ENCODE data around the gene UBE2I.

The UBE2I gene

DNA sequence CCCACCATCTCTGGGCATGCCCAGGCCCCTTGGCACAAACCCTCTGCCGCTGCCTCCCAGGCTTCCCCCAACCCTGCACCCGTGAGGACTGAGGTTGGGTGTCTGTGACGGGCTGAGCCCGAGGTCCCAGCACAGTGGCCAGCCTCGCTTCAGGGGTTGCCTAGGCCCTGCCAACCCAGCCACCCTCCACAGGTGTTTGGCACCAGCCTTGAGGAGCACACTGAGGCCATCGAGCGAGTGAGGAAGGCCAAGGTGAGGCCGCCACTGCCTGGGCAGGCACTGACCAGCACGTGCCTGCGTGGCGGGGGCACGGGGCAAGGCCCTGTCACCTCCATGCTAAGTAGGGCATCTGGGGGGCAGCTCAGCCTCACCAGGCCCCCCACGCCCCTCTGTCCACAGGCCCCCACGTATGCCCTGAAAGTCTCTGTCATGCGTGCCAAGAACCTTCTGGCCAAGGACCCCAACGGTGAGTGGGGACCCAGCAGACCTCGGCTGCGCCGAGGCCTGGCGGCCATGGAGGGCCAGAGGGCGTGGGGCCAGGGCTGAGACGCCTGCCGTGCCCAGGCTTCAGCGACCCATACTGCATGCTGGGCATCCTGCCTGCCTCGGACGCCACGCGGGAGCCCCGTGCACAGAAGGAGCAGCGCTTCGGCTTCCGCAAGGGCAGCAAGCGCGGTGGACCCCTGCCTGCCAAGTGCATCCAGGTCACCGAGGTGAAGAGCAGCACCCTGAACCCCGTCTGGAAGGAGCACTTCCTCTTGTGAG lies 31.5 kb downstream of the UBE2I start:
- H3K27ac ChIP-seq, result no peak overlapping the region
- no peak for TF ChIP-seq ZFX (IDR thresholded peaks at IDR 0.05; ENCODE audit: borderline replicate concordance)
- TF ChIP-seq, protein P1, sequence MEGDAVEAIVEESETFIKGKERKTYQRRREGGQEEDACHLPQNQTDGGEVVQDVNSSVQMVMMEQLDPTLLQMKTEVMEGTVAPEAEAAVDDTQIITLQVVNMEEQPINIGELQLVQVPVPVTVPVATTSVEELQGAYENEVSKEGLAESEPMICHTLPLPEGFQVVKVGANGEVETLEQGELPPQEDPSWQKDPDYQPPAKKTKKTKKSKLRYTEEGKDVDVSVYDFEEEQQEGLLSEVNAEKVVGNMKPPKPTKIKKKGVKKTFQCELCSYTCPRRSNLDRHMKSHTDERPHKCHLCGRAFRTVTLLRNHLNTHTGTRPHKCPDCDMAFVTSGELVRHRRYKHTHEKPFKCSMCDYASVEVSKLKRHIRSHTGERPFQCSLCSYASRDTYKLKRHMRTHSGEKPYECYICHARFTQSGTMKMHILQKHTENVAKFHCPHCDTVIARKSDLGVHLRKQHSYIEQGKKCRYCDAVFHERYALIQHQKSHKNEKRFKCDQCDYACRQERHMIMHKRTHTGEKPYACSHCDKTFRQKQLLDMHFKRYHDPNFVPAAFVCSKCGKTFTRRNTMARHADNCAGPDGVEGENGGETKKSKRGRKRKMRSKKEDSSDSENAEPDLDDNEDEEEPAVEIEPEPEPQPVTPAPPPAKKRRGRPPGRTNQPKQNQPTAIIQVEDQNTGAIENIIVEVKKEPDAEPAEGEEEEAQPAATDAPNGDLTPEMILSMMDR (IDR thresholded peaks at IDR 0.05), result no peak

DNA sequence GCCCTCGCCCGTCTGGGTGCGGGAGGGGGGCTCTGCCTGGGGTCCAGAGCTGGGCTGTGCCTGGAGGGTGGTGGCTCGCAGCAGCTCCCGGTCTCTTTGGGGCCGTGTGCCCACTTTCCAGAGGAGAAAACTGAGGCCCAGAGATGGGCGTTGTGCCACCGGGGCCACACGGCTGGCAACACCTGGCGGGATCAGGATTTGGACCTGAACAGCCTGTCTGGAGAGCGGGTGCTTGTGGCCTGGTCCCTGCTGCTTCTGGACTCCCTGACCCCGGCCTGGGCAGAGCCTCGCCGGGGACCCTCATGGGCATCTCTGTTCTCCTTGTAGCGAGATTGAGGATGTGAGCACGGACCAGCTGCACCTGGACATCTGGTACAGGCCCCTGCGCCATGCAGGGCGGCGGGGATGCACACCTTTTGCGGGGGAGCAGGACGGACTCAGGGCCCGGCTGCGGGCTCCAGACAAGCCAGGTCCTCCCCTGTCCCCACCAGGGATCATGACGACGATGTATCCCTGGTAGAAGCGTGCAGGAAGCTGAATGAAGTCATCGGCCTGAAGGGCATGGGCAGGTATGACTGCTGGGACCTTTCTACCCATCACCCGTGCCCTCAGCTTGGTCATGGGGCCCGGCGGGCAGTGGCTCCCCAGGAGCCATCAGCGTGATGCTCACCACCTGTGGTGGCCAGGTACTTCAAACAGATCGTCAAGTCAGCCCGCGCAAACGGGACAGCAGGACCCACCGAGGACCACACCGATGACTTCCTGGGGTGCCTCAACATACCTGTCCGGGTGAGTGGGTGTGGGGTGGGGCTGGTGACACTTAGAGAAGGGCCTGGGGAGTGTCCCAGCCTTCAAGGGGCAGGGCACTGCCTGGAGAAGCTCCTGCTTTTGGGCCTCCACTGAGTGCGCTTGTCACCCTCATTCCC lies 32.3 kb downstream of the UBE2I start:
- TF ChIP-seq, protein P1 (IDR thresholded peaks at IDR 0.05), result no peak
- TF ChIP-seq ZFX (IDR thresholded peaks at IDR 0.05; ENCODE audit: borderline replicate concordance), result no peak
- H3K27ac ChIP-seq, result no peak overlapping the region

DNA sequence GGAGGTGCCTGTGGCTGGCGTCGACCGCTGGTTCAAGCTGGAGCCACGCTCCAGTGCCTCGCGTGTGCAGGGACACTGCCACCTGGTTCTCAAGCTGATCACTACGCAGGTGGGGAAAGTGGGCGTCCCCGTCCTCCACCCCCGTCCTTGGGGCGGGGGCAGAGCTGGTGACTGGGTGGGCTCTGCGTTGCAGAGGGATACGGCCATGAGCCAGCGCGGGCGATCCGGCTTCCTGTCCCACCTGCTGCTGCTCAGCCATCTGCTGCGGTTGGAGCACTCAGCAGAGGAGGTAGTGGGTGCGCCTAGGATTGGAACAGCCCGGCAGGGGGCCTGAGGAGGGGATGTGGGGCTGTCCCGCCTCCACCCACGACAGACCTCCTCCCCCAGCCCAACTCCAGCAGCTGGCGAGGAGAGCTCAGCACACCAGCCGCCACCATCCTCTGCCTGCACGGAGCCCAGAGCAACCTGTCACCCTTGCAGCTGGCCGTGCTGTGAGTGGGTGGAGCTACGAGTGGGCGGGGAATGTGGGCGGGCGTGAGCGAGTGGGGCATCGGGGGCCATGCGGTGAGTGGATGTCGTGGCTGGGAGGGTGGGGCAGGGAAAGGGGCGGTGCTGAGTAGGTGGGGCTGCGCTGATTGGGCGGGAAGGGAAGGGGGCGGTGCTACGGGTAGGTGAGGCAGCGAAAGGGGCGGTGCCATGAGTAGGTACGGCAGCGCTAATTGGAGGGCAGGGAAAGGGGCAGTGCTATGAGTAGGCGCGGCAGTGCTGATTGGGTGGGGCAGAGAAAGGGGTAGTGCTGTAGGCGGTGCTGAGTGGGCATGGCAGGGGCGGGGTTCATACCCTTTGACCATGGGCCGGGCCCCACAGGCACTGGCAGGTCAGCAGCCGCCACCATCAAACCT lies 33.3 kb downstream of the UBE2I start:
- no peak for TF ChIP-seq ZFX (IDR thresholded peaks at IDR 0.05; ENCODE audit: borderline replicate concordance)
- TF ChIP-seq, protein P1 (IDR thresholded peaks at IDR 0.05), result peak; percentile 23
- peak overlapping the region; percentile 46 for H3K27ac ChIP-seq

DNA sequence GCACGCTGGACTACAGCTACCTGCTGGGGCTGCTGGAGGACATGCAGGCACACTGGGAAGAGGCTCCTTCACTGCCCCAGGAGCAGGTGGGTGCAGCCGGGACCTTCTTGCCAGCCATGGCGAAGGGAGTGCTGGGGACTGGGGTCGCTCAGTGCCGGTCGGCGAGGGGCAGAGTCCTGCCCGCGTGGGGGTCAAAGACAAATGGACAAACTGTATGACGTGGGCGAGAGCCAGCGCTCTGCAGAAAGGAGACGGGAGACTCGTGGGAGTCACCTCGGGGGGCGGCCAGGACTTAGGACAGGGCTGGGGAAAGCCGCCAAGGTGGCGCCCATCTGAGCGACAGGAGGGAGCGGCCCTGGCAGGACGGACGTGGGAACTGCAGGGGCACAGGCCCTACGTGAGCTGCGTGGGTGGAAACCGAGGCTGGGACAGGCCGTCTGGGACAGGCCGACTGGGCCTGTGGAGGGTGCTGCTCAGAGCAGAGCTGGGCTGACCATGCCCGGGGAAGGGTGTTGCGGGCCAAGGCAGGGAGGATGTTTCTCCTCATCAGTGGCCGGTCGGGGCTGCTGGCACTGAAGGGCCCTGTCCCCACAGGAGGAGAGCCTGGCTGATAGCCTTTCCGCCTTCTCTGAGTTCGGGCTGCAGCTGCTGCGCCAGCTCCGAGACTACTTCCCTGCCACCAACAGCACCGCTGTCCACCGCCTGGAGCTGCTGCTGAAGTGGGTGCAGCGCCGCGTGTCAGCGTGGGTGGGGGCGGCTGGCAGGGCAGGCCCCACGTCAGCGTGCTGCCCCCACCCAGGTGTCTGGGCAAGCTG lies 34.2 kb downstream of the UBE2I start:
- TF ChIP-seq, protein P1 (IDR thresholded peaks at IDR 0.05), result no peak; the same call in 1 of the 2 replicates
- no peak for TF ChIP-seq ZFX (IDR thresholded peaks at IDR 0.05; ENCODE audit: borderline replicate concordance)
- H3K27ac ChIP-seq, result peak overlapping the region; percentile 46

DNA sequence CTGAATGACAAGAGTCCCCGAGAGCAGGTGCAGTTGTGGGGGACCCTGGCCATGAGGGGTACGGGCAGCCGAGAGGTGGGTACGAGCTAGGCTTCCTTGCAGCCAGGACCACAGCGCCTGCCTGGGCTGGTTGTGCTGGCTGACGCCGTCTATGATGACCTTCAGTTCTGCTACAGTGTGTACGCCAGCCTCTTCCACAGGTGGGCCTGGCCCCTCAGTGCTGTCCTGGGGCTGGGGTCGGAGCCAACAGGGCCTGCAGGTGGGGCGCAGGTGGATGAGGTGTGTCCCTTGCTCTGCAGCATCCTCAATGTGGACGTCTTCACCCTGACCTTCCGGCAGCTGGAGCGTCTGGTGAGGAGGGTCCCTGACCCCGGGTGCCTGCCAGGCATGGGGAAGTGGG lies 35.1 kb downstream of the UBE2I start:
- H3K27ac ChIP-seq, result no peak overlapping the region
- TF ChIP-seq, protein P1 (IDR thresholded peaks at IDR 0.05), result no peak
- no peak for TF ChIP-seq ZFX (IDR thresholded peaks at IDR 0.05; ENCODE audit: borderline replicate concordance)

DNA sequence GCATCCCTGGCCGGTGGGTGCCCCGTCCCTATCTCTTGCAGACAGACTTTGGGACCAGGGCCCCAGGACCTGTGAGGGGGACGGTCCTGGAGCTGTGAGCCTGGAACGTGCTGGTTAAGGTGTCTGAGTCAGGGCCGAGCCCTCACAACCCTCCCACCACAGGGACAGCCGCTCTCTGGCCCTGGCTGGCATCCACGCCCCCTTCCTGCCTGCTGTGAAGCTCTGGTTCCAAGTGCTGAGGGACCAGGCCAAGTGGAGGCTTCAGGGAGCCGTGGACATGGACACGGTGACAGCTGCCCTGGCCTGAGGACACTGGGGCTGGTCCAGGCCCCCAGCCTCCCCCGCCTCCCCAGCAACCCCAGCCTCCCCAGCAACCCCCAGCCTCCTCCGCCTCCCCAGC lies 35.7 kb downstream of the UBE2I start:
- H3K27ac ChIP-seq, result no peak overlapping the region
- no peak for TF ChIP-seq ZFX (IDR thresholded peaks at IDR 0.05; ENCODE audit: borderline replicate concordance)
- TF ChIP-seq, protein P1 (IDR thresholded peaks at IDR 0.05), result no peak
